Neural progenitor cell (in vitro differentiated cells): Measurements from ENCODE around the gene KIAA0232. TPM values are rescaled to one million over a fixed set of nuclear protein-coding genes. Genes with fewer than 3 reads are reported as not detected.

ENCODE experiments used
- DNase-seq: peaks from one replicate; pipeline ENCODE4 v3.0.0-alpha.2; 2016; ENCODE audit warnings: low spot score
- H2AFZ ChIP-seq: fragments of 200-600 bp; sonication (generic); replicated peaks from 2 replicates; pipeline ENCODE4 v1.6.1; 2016; ENCODE audit warnings: antibody characterized with exemption
- H3F3A ChIP-seq: fragments of 200-600 bp; sonication (generic); 2 replicates; pipeline ENCODE4 v1.6.1; 2016; ENCODE audit warnings: antibody characterized with exemption, low read depth
- H3K27ac ChIP-seq: fragments of 200-600 bp; sonication (generic); 2 replicates; pipeline ENCODE4 v1.5.1; 2016; ENCODE audit warnings: mild to moderate bottlenecking
- H3K27me3 ChIP-seq: fragments of 200-600 bp; sonication (generic); 2 replicates; pipeline ENCODE4 v1.6.1; 2016; ENCODE audit warnings: mild to moderate bottlenecking, moderate library complexity
- H3K36me3 ChIP-seq: fragments of 200-600 bp; sonication (generic); 2 replicates; pipeline ENCODE4 v1.5.1; 2016
- H3K4me1 ChIP-seq: fragments of 200-600 bp; sonication (generic); 2 replicates; pipeline ENCODE4 v1.6.1; 2016; ENCODE audit warnings: mixed run types
- H3K4me2 ChIP-seq: fragments of 200-600 bp; sonication (generic); 2 replicates; pipeline ENCODE4 v1.6.1; 2016
- H3K4me3 ChIP-seq: fragments of 200-600 bp; sonication (generic); 2 replicates; pipeline ENCODE4 v1.5.1; 2016
- H3K79me2 ChIP-seq: fragments of 200-600 bp; sonication (generic); 2 replicates; pipeline ENCODE4 v1.6.1; 2016; ENCODE audit warnings: low read depth
- H3K9ac ChIP-seq: fragments of 200-600 bp; sonication (generic); 2 replicates; pipeline ENCODE4 v1.6.1; 2016
- H3K9me3 ChIP-seq: fragments of 200-600 bp; sonication (generic); 2 replicates; pipeline ENCODE4 v1.5.1; 2016; ENCODE audit warnings: low read depth
- H4K20me1 ChIP-seq: fragments of 200-600 bp; sonication (generic); 2 replicates; pipeline ENCODE4 v1.6.1; 2016; ENCODE audit warnings: low read depth
- H3K27ac Mint-ChIP-seq: 3 replicates; pipeline ENCODE4 v1.8.0; 2021; ENCODE audit warnings: mixed read lengths
- H3K27me3 Mint-ChIP-seq: 2 replicates; pipeline ENCODE4 v1.8.0; 2022; ENCODE audit warnings: low read depth, mild to moderate bottlenecking, inconsistent platforms, moderate library complexity, mixed read lengths; ENCODE audit not compliant: insufficient read depth
- H3K36me3 Mint-ChIP-seq: 3 replicates; pipeline ENCODE4 v1.8.0; 2021; ENCODE audit warnings: mixed read lengths
- H3K4me1 Mint-ChIP-seq: 3 replicates; pipeline ENCODE4 v1.8.0; 2021; ENCODE audit warnings: mixed read lengths
- H3K4me3 Mint-ChIP-seq: 3 replicates; pipeline ENCODE4 v1.8.0; 2021; ENCODE audit warnings: mild to moderate bottlenecking, moderate library complexity, mixed read lengths
- H3K9me3 Mint-ChIP-seq: 3 replicates; pipeline ENCODE4 v1.8.0; 2020; ENCODE audit warnings: mixed read lengths
- CTCF ChIP-seq: fragments of 200-600 bp; sonication (generic); IDR thresholded peaks from 2 replicates; pipeline ENCODE4 v1.5.1; 2017; ENCODE audit warnings: antibody characterized with exemption, mild to moderate bottlenecking
- EZH2 ChIP-seq: fragments of 200-600 bp; sonication (generic); IDR thresholded peaks from 2 replicates; pipeline ENCODE4 v1.6.1; 2017; ENCODE audit warnings: antibody characterized with exemption, mild to moderate bottlenecking, moderate library complexity
- EZH2phosphoT487 ChIP-seq: fragments of 200-600 bp; sonication (generic); IDR thresholded peaks from 2 replicates; pipeline ENCODE4 v1.6.1; 2017; ENCODE audit warnings: antibody characterized with exemption
- total RNA-seq: library from RNA; depleted of rRNA; stranded (reverse); fragments of >200 nt; gene quantifications from 2 replicates; pipeline ENCODE4 v1.2.3, GENCODE V29; 2015; ENCODE audit warnings: low replicate concordance

The KIAA0232 gene
- total RNA-seq, 1 donor from 2014 or later: 42.9 TPM

DNA sequence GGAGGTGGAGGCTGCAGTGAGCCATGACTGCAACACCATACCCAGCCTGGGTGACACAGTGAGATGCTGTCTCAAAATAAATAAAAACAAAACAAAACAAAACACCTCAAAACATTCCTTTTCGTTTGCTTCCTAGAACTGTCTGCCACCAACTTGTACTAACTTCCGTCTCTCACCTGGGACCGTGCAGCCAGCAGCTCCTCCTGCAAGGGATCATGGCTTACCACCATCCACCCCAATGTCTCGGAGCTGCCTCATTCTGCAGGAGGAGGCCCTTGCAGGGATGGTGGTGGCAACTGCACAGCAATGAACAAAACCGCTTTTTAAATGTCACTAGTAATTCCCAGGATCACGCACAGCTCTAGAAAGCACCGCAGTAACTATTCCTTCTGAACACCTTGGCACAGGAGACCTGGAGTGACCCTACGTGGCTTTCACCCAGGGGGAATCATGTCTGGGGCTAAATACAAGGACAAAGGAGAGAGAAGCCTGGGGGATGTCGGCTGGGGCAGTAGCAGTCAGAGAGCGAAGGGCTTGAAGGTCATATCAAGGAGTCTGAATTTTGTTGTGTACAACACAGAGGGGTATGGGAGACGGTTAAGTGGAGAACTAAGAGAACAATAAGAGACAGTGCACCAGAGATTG, 17.4 kb upstream of the KIAA0232 start:
- no peaks in the 10 kb centered on the region for H3K27me3 ChIP-seq
- no peak for DNase-seq
- no peaks in the 10 kb centered on the region for H3K36me3 ChIP-seq
- no peak overlapping the region for H3K27ac Mint-ChIP-seq
- no peak overlapping the region for H3K4me3 ChIP-seq
- H3F3A ChIP-seq: no peaks in the 10 kb centered on the region
- H3K79me2 ChIP-seq: no peaks in the 10 kb centered on the region
- no peak overlapping the region for H2AFZ ChIP-seq
- H3K27me3 Mint-ChIP-seq: peaks cover 15% of the 10 kb centered on the region
- no peak overlapping the region for H3K27ac ChIP-seq
- H3K4me3 Mint-ChIP-seq: no peak overlapping the region
- H3K4me1 ChIP-seq: peaks cover 7% of the 10 kb centered on the region
- peaks cover 28% of the 10 kb centered on the region for H3K4me1 Mint-ChIP-seq
- H3K9me3 ChIP-seq: no peaks in the 10 kb centered on the region
- no peaks in the 10 kb centered on the region for H3K9me3 Mint-ChIP-seq
- no peaks in the 10 kb centered on the region for H4K20me1 ChIP-seq
- H3K4me2 ChIP-seq: no peak overlapping the region
- no peaks in the 10 kb centered on the region for H3K36me3 Mint-ChIP-seq
- TF ChIP-seq EZH2phosphoT487 (no peak), CTCF (no peak), EZH2 (no peak)
- no peak overlapping the region for H3K9ac ChIP-seq

DNA sequence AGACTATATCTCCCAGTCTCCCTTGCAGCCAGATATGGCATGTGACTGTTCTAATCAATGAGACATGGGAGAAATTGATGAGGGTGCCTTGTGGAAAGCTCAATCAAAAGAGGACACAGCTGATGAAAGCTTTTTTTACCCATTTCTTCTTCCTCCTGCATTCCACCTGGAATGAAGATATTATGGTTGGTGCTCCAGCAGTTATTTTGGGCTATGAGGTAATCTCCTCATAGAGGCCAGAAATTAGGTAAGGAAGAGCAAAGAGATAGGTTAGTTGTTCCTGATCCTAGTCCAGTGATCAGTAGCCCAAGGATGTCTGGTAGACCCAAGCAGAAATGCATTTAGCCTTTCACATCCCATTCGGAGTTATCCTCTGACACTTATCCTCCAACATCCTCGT, 16.8 kb upstream of the KIAA0232 start:
- Histone ChIP-seq H3F3A (no peaks in the 10 kb centered on the region), H3K9me3 (no peaks in the 10 kb centered on the region), H3K36me3 (no peaks in the 10 kb centered on the region), H3K27ac (no peak overlapping the region), H3K79me2 (no peaks in the 10 kb centered on the region), H3K4me1 (peaks cover 7% of the 10 kb centered on the region), H3K27me3 (no peaks in the 10 kb centered on the region), H2AFZ (no peak overlapping the region), H4K20me1 (no peaks in the 10 kb centered on the region), H3K4me2 (no peak overlapping the region), H3K4me3 (no peak overlapping the region), H3K9ac (no peak overlapping the region)
- no peak overlapping the region for H3K4me3 Mint-ChIP-seq
- H3K27ac Mint-ChIP-seq: no peak overlapping the region
- no peaks in the 10 kb centered on the region for H3K9me3 Mint-ChIP-seq
- peaks cover 16% of the 10 kb centered on the region for H3K27me3 Mint-ChIP-seq
- TF ChIP-seq EZH2phosphoT487: no peak
- no peak for TF ChIP-seq CTCF
- peaks cover 28% of the 10 kb centered on the region for H3K4me1 Mint-ChIP-seq
- H3K36me3 Mint-ChIP-seq: no peaks in the 10 kb centered on the region
- DNase-seq: no peak

DNA sequence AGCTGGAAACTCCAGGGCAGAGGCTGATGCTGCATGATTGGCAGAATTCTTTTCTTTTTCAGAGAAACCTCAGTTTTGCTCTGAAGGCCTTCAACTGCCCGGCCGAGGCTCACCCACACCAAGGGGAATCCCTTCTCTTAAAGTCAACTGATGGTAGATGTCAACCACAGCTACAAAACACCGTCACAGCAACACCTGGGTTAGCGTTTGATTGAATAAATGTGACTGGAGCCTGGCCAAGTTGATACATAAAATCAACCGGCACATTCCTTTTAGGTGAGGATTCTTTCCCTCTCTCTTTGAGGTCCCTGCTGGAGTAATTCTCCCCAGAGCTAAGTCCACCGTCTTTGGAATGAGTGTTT, 15.2 kb upstream of the KIAA0232 start:
- no peak overlapping the region for H3K4me3 Mint-ChIP-seq
- H3K27me3 Mint-ChIP-seq: peaks cover 12% of the 10 kb centered on the region
- Histone ChIP-seq H3K4me2 (no peak overlapping the region), H3K9me3 (no peaks in the 10 kb centered on the region), H4K20me1 (no peaks in the 10 kb centered on the region), H3K36me3 (no peaks in the 10 kb centered on the region), H3K27me3 (no peaks in the 10 kb centered on the region), H3K4me1 (peaks cover 3% of the 10 kb centered on the region), H2AFZ (no peak overlapping the region), H3K27ac (no peak overlapping the region), H3K4me3 (no peak overlapping the region), H3K79me2 (no peaks in the 10 kb centered on the region), H3K9ac (no peak overlapping the region), H3F3A (no peaks in the 10 kb centered on the region)
- DNase-seq: no peak
- H3K9me3 Mint-ChIP-seq: no peaks in the 10 kb centered on the region
- H3K27ac Mint-ChIP-seq: no peak overlapping the region
- TF ChIP-seq EZH2phosphoT487: no peak
- no peak for TF ChIP-seq CTCF
- TF ChIP-seq EZH2: no peak
- H3K36me3 Mint-ChIP-seq: no peaks in the 10 kb centered on the region
- peaks cover 17% of the 10 kb centered on the region for H3K4me1 Mint-ChIP-seq
